ENCODE data around the gene STAP1. TPM values are rescaled to one million over a fixed set of nuclear protein-coding genes. Genes with fewer than 3 reads are reported as not detected.
"Not testable (repeated sequence)": the region's sequence is repeated elsewhere in the genome, so short reads cannot be mapped to it uniquely, and the experiment has no call there.

The STAP1 gene
- total and polyA plus RNA-seq, 9 donors = 0.04 to 0.18 (median 0.12) TPM; not detected in 3

DNA sequence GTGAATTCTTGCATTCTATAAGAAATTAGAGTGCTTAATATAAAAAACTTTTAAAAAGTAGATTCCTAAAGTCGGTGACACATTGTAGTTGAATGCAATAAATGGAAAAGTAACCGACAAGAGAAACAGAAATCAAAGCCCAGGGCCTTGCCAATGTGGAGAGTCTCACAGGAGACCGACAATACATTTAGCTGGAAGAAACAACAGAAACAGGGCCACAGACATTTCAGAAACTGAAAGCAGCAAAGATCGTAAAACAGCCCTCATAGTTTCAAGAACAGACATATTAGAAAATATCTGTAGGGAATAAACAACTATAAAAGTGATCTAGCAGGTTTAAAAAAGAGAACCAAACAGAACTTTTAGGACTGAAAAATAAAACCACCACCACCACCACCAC is 49.5 kb downstream of the STAP1 start:
- Histone ChIP-seq H3K27ac (ENCODE audit: low read length) (no peak overlapping the region), H3K27me3 (ENCODE audit: control insufficient read depth, insufficient read depth, low read length) (no peaks in the 10 kb centered on the region), H3K36me3 (ENCODE audit: control insufficient read depth, insufficient read depth, low read length) (no peaks in the 10 kb centered on the region), H3K4me1 (ENCODE audit: control insufficient read depth, insufficient read depth, low read length) (no peaks in the 10 kb centered on the region), H3K9me3 (replicated peaks; ENCODE audit: control insufficient read depth, low read depth, low read length) (peaks cover 3% of the 10 kb centered on the region), H3K4me3 (ENCODE audit: low read length) (no peak overlapping the region)
- WGBS (ENCODE audit: insufficient coverage) = 20% methylated on average over 1 of the region's 4 CpGs
- DNase-seq = peak; percentile 64

- Histone ChIP-seq H3K27ac (ENCODE audit: low read length) (no peak overlapping the region), H3K4me3 (ENCODE audit: low read length) (no peak overlapping the region), H3K4me1 (ENCODE audit: control insufficient read depth, insufficient read depth, low read length) (no peaks in the 10 kb centered on the region), H3K9me3 (replicated peaks; ENCODE audit: control insufficient read depth, low read depth, low read length) (peaks cover 3% of the 10 kb centered on the region), H3K36me3 (ENCODE audit: control insufficient read depth, insufficient read depth, low read length) (peaks cover 6% of the 10 kb centered on the region), H3K27me3 (ENCODE audit: control insufficient read depth, insufficient read depth, low read length) (no peaks in the 10 kb centered on the region)
- DNase-seq = no peak
- whole genome bisulfite sequencing (ENCODE audit: insufficient coverage) = no CpG with 5 or more reads among the region's 4 CpGs
Measured at GRCh38 chr4:67614186-67614585, 55.7 kb downstream of the STAP1 start.

DNA sequence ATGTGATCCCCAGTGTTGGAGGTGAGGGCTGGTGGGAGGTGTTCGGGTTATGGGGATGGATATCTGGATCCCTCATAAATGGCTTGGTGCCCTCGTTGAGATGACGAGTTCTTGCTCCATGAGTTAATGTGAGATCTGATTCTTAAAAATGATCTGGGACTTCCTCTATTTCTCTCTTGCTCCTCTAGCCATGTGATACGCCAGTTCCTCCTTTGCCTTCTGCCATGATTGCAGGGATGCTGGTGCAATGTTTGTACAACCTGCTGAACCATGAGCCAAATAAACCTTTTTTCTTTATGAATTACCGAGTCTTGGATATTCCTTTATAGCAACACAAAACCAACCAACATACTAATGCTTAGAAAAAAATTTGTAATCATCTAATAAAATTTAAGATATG is 56.6 kb downstream of the STAP1 start:
- H3K27me3 ChIP-seq (ENCODE audit: control insufficient read depth, insufficient read depth, low read length) = no peaks in the 10 kb centered on the region
- H3K27ac ChIP-seq (ENCODE audit: low read length) = no peak overlapping the region
- peaks cover 6% of the 10 kb centered on the region for H3K36me3 ChIP-seq (ENCODE audit: control insufficient read depth, insufficient read depth, low read length)
- no peaks in the 10 kb centered on the region for H3K9me3 ChIP-seq (replicated peaks; ENCODE audit: control insufficient read depth, low read depth, low read length)
- no peak overlapping the region for H3K4me3 ChIP-seq (ENCODE audit: low read length)
- no CpG with 5 or more reads among the region's 5 CpGs for WGBS (ENCODE audit: insufficient coverage)
- H3K4me1 ChIP-seq (ENCODE audit: control insufficient read depth, insufficient read depth, low read length) = no peaks in the 10 kb centered on the region
- no peak for DNase-seq

DNA sequence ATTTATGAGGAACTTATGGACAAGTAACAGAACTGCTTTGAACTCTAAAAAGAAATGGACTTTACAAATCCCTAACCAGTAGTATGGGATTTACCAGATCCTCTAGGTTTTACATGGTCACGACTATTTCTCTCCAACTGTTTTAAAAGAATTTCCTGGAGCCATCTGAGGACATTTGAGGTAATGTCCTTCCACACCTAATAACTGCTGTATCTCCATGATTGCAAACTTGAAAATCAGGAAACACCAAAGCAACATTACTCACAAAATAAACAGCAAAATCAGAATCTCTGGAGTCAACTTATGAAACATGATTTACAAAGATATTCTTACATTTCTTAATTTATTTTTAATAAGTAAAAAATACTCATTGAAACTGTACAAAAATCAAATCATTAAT is 58.0 kb downstream of the STAP1 start:
- peaks cover 6% of the 10 kb centered on the region for H3K36me3 ChIP-seq (ENCODE audit: control insufficient read depth, insufficient read depth, low read length)
- H3K9me3 ChIP-seq (replicated peaks; ENCODE audit: control insufficient read depth, low read depth, low read length) = no peaks in the 10 kb centered on the region
- H3K4me1 ChIP-seq (ENCODE audit: control insufficient read depth, insufficient read depth, low read length) = no peaks in the 10 kb centered on the region
- H3K27me3 ChIP-seq (ENCODE audit: control insufficient read depth, insufficient read depth, low read length) = no peaks in the 10 kb centered on the region
- no peak overlapping the region for H3K27ac ChIP-seq (ENCODE audit: low read length)
- DNase-seq = no peak
- WGBS (ENCODE audit: insufficient coverage) = no CpG with 5 or more reads among the region's 1 CpG
- no peak overlapping the region for H3K4me3 ChIP-seq (ENCODE audit: low read length)

DNA sequence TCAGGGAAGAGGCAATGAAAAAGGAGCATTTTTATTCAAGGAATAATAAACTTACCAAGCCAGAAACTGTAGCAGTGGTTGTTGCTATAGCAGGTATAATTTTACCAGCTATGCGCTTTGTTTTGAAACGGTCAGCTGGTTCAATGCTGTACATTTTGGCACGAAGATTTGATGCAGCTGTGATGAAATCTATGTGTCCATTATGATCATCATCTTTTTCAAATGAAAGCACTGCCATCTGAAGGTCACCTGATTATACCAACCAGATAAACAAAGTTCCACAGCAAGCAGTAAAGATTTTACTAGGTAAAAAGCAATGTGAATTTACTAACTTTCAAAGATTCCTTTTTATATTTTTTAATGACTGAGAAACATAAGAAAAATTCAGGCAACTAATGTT is 66.4 kb downstream of the STAP1 start:
- Histone ChIP-seq H3K27ac (ENCODE audit: low read length) (no peak overlapping the region), H3K9me3 (replicated peaks; ENCODE audit: control insufficient read depth, low read depth, low read length) (no peaks in the 10 kb centered on the region), H3K4me3 (ENCODE audit: low read length) (no peak overlapping the region), H3K36me3 (ENCODE audit: control insufficient read depth, insufficient read depth, low read length) (peaks cover 8% of the 10 kb centered on the region), H3K27me3 (ENCODE audit: control insufficient read depth, insufficient read depth, low read length) (no peaks in the 10 kb centered on the region), H3K4me1 (ENCODE audit: control insufficient read depth, insufficient read depth, low read length) (no peaks in the 10 kb centered on the region)
- peak; percentile 10 for DNase-seq
- WGBS (ENCODE audit: insufficient coverage) = no CpG with 5 or more reads among the region's 3 CpGs

GRCh38 chr4:67632492-67632891 is 74.0 kb downstream of the STAP1 start:
- no peak for DNase-seq
- no peaks in the 10 kb centered on the region for H3K4me1 ChIP-seq (ENCODE audit: control insufficient read depth, insufficient read depth, low read length)
- no peak overlapping the region for H3K27ac ChIP-seq (ENCODE audit: low read length)
- H3K36me3 ChIP-seq (ENCODE audit: control insufficient read depth, insufficient read depth, low read length) = no peaks in the 10 kb centered on the region
- WGBS (ENCODE audit: insufficient coverage) = 100% methylated on average over 2 of the region's 3 CpGs
- H3K27me3 ChIP-seq (ENCODE audit: control insufficient read depth, insufficient read depth, low read length) = no peaks in the 10 kb centered on the region
- no peak overlapping the region for H3K4me3 ChIP-seq (ENCODE audit: low read length)
- no peaks in the 10 kb centered on the region for H3K9me3 ChIP-seq (replicated peaks; ENCODE audit: control insufficient read depth, low read depth, low read length)

DNA sequence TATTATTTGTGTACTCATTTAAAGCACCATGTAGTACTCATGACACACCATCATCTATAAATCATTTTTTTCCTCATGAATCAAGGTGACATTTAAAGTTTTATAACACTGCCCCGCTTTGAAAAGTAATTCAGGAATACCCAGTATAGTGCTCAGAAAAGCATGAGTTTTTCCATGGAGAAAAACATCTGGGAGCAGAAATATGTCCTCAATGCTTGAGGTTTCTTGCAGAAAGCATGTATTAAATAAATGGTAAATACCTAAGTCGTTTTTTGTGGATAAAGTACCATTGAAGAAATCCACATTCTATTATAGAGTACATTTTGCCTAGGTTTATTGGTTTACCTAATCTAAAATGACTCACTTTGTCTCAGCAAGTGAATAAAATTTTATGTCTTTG is 76.2 kb downstream of the STAP1 start:
- H3K27ac ChIP-seq (ENCODE audit: low read length) = no peak overlapping the region

GRCh38 chr4:67635331-67635730 is 76.8 kb downstream of the STAP1 start:
- WGBS (ENCODE audit: insufficient coverage) = no CpG with 5 or more reads among the region's 2 CpGs
- Histone ChIP-seq H3K4me3 (ENCODE audit: low read length) (no peak overlapping the region), H3K9me3 (replicated peaks; ENCODE audit: control insufficient read depth, low read depth, low read length) (no peaks in the 10 kb centered on the region), H3K27me3 (ENCODE audit: control insufficient read depth, insufficient read depth, low read length) (no peaks in the 10 kb centered on the region), H3K27ac (ENCODE audit: low read length) (no peak overlapping the region), H3K36me3 (ENCODE audit: control insufficient read depth, insufficient read depth, low read length) (peaks cover 6% of the 10 kb centered on the region), H3K4me1 (ENCODE audit: control insufficient read depth, insufficient read depth, low read length) (no peaks in the 10 kb centered on the region)
- no peak for DNase-seq

More for the DNA sequence above, 76.2 kb downstream of the STAP1 start:
- DNase-seq = no peak
- Histone ChIP-seq H3K27me3 (ENCODE audit: control insufficient read depth, insufficient read depth, low read length) (no peaks in the 10 kb centered on the region), H3K9me3 (replicated peaks; ENCODE audit: control insufficient read depth, low read depth, low read length) (no peaks in the 10 kb centered on the region), H3K4me3 (ENCODE audit: low read length) (no peak overlapping the region), H3K4me1 (ENCODE audit: control insufficient read depth, insufficient read depth, low read length) (no peaks in the 10 kb centered on the region), H3K36me3 (ENCODE audit: control insufficient read depth, insufficient read depth, low read length) (peaks cover 6% of the 10 kb centered on the region)
- no CpG with 5 or more reads among the region's 2 CpGs for WGBS (ENCODE audit: insufficient coverage)

GRCh38 chr4:67636978-67637377 is 78.5 kb downstream of the STAP1 start:
- H3K9me3 ChIP-seq (replicated peaks; ENCODE audit: control insufficient read depth, low read depth, low read length); H3K4me1 ChIP-seq (ENCODE audit: control insufficient read depth, insufficient read depth, low read length); H3K4me3 ChIP-seq (ENCODE audit: low read length); H3K27me3 ChIP-seq (ENCODE audit: control insufficient read depth, insufficient read depth, low read length); H3K36me3 ChIP-seq (ENCODE audit: control insufficient read depth, insufficient read depth, low read length); DNase-seq; H3K27ac ChIP-seq (ENCODE audit: low read length): not testable (repeated sequence)
- WGBS (ENCODE audit: insufficient coverage) = 98% methylated on average over 10 of the region's 30 CpGs

GRCh38 chr4:67638136-67638535 is 79.6 kb downstream of the STAP1 start:
- H3K4me1 ChIP-seq (ENCODE audit: control insufficient read depth, insufficient read depth, low read length) = no peaks in the 10 kb centered on the region
- H3K27ac ChIP-seq (ENCODE audit: low read length) = no peak overlapping the region
- WGBS (ENCODE audit: insufficient coverage) = 92% methylated on average over 3 of the region's 5 CpGs
- peaks cover 6% of the 10 kb centered on the region for H3K36me3 ChIP-seq (ENCODE audit: control insufficient read depth, insufficient read depth, low read length)
- no peaks in the 10 kb centered on the region for H3K9me3 ChIP-seq (replicated peaks; ENCODE audit: control insufficient read depth, low read depth, low read length)
- H3K4me3 ChIP-seq (ENCODE audit: low read length) = no peak overlapping the region
- no peak for DNase-seq
- no peaks in the 10 kb centered on the region for H3K27me3 ChIP-seq (ENCODE audit: control insufficient read depth, insufficient read depth, low read length)

GRCh38 chr4:67651536-67651935 is 93.0 kb downstream of the STAP1 start:
- Histone ChIP-seq H3K27me3 (ENCODE audit: control insufficient read depth, insufficient read depth, low read length) (no peaks in the 10 kb centered on the region), H3K4me3 (ENCODE audit: low read length) (no peak overlapping the region), H3K9me3 (replicated peaks; ENCODE audit: control insufficient read depth, low read depth, low read length) (no peaks in the 10 kb centered on the region), H3K27ac (ENCODE audit: low read length) (peak overlapping the region; percentile 38), H3K36me3 (ENCODE audit: control insufficient read depth, insufficient read depth, low read length) (peaks cover 15% of the 10 kb centered on the region), H3K4me1 (ENCODE audit: control insufficient read depth, insufficient read depth, low read length) (no peaks in the 10 kb centered on the region)
- peak; percentile 18 for DNase-seq

Data from muscle of leg (tissue), 11 donors.